Measurements from ENCODE around the gene MRGPRX2. TPM values are rescaled to one million over a fixed set of nuclear protein-coding genes. Genes with fewer than 3 reads are reported as not detected.

The MRGPRX2 gene
- total RNA-seq, 1 donor from 2014 or later = not detected

GRCh38 chr11:19040051-19040450 is 20.5 kb downstream of the MRGPRX2 start:
- Mint-ChIP-seq H3K27ac (ENCODE audit: unreplicated experiment) (no peak overlapping the region), H3K4me1 (ENCODE audit: low read depth, unreplicated experiment) (no peaks in the 10 kb centered on the region), H3K4me3 (ENCODE audit: unreplicated experiment) (no peak overlapping the region), H3K27me3 (ENCODE audit: low read depth, unreplicated experiment) (peaks cover 5% of the 10 kb centered on the region), H3K36me3 (ENCODE audit: low read depth, unreplicated experiment) (no peaks in the 10 kb centered on the region), H3K9me3 (ENCODE audit: unreplicated experiment) (peaks cover 6% of the 10 kb centered on the region)
- Histone ChIP-seq H3K36me3 (ENCODE audit: insufficient read depth, low read length) (no peaks in the 10 kb centered on the region), H3K9ac (ENCODE audit: low read length) (no peak overlapping the region), H4K20me1 (ENCODE audit: insufficient read depth, low read length) (no peaks in the 10 kb centered on the region), H3K4me2 (ENCODE audit: low read length) (no peak overlapping the region), H3K79me2 (ENCODE audit: insufficient read depth, low read length) (no peaks in the 10 kb centered on the region), H3K4me3 (ENCODE audit: insufficient read depth, low read depth, low read length) (no peak overlapping the region), H3K27ac (ENCODE audit: low read depth, low read length) (no peak overlapping the region), H2AFZ (ENCODE audit: low read depth, low read length) (no peak overlapping the region), H3K27me3 (ENCODE audit: insufficient read depth, low read length) (no peaks in the 10 kb centered on the region), H3K4me1 (ENCODE audit: insufficient read depth, low read length) (no peaks in the 10 kb centered on the region), H3K9me3 (ENCODE audit: insufficient read depth, low read depth, low read length) (no peaks in the 10 kb centered on the region)
- TF ChIP-seq, protein P1, sequence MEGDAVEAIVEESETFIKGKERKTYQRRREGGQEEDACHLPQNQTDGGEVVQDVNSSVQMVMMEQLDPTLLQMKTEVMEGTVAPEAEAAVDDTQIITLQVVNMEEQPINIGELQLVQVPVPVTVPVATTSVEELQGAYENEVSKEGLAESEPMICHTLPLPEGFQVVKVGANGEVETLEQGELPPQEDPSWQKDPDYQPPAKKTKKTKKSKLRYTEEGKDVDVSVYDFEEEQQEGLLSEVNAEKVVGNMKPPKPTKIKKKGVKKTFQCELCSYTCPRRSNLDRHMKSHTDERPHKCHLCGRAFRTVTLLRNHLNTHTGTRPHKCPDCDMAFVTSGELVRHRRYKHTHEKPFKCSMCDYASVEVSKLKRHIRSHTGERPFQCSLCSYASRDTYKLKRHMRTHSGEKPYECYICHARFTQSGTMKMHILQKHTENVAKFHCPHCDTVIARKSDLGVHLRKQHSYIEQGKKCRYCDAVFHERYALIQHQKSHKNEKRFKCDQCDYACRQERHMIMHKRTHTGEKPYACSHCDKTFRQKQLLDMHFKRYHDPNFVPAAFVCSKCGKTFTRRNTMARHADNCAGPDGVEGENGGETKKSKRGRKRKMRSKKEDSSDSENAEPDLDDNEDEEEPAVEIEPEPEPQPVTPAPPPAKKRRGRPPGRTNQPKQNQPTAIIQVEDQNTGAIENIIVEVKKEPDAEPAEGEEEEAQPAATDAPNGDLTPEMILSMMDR (IDR thresholded peaks at IDR 0.05; ENCODE audit: insufficient read depth, low read depth, low read length) = no peak
- TF ChIP-seq EZH2 (IDR thresholded peaks at IDR 0.05; ENCODE audit: insufficient read depth, low read length) = no peak
- DNase-seq (ENCODE audit: low read depth) = no peak
- no peak for FAIRE-seq

DNA sequence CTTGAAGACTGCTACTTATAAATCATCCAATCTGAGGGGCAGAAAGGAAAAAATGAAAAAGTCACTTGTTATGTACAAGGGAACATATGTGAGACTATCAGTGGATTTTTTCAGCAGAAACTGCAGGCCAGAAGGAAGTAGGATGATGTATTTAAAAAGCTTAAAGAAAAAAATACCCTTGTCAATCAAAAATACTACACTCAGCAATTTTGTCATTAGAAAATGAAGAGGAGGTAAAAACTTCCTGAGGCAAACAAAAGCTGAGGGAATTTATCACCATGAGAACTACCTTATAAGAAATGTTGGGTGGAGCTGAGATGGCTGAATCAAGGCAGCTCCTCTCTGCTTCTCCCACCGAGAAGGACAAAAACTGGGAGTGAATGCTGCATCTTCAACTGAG is 21.1 kb downstream of the MRGPRX2 start:
- Mint-ChIP-seq H3K27ac (ENCODE audit: unreplicated experiment) (no peak overlapping the region), H3K36me3 (ENCODE audit: low read depth, unreplicated experiment) (no peaks in the 10 kb centered on the region), H3K9me3 (ENCODE audit: unreplicated experiment) (peaks cover 6% of the 10 kb centered on the region), H3K4me1 (ENCODE audit: low read depth, unreplicated experiment) (no peaks in the 10 kb centered on the region), H3K27me3 (ENCODE audit: low read depth, unreplicated experiment) (peaks cover 5% of the 10 kb centered on the region), H3K4me3 (ENCODE audit: unreplicated experiment) (no peak overlapping the region)
- Histone ChIP-seq H3K9ac (ENCODE audit: low read length) (no peak overlapping the region), H4K20me1 (ENCODE audit: insufficient read depth, low read length) (no peaks in the 10 kb centered on the region), H3K27ac (ENCODE audit: low read depth, low read length) (no peak overlapping the region), H3K4me3 (ENCODE audit: insufficient read depth, low read depth, low read length) (no peak overlapping the region), H3K27me3 (ENCODE audit: insufficient read depth, low read length) (no peaks in the 10 kb centered on the region), H2AFZ (ENCODE audit: low read depth, low read length) (no peak overlapping the region), H3K36me3 (ENCODE audit: insufficient read depth, low read length) (no peaks in the 10 kb centered on the region), H3K9me3 (ENCODE audit: insufficient read depth, low read depth, low read length) (no peaks in the 10 kb centered on the region), H3K79me2 (ENCODE audit: insufficient read depth, low read length) (no peaks in the 10 kb centered on the region), H3K4me2 (ENCODE audit: low read length) (no peak overlapping the region), H3K4me1 (ENCODE audit: insufficient read depth, low read length) (no peaks in the 10 kb centered on the region)
- no peak for TF ChIP-seq EZH2 (IDR thresholded peaks at IDR 0.05; ENCODE audit: insufficient read depth, low read length)
- TF ChIP-seq, protein P1 (IDR thresholded peaks at IDR 0.05; ENCODE audit: insufficient read depth, low read depth, low read length) = no peak
- DNase-seq (ENCODE audit: low read depth) = no peak
- no peak for FAIRE-seq

DNA sequence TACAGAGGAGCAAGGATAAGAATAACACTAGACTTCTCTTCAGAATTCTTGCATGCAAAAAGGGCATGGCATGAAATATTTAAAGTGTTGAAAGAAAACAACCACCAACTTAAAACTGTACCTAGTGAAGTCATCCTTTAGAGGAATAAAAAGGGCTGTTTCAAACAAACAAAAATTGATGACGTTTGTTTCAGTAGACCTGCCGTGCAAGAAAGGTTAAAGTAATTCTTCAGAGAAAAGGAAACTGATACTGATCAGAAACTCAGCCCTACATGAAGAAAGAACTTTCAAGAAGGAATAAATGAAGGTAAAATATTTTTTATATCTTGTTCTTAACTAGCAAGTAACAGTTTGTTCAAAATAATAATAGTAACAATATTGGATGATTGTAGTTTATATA is 27.5 kb downstream of the MRGPRX2 start:
- Mint-ChIP-seq H3K4me1 (ENCODE audit: low read depth, unreplicated experiment) (peaks cover 2% of the 10 kb centered on the region), H3K36me3 (ENCODE audit: low read depth, unreplicated experiment) (no peaks in the 10 kb centered on the region), H3K4me3 (ENCODE audit: unreplicated experiment) (no peak overlapping the region), H3K27me3 (ENCODE audit: low read depth, unreplicated experiment) (peaks cover 3% of the 10 kb centered on the region), H3K27ac (ENCODE audit: unreplicated experiment) (no peak overlapping the region), H3K9me3 (ENCODE audit: unreplicated experiment) (no peaks in the 10 kb centered on the region)
- Histone ChIP-seq H3K9me3 (ENCODE audit: insufficient read depth, low read depth, low read length) (no peaks in the 10 kb centered on the region), H4K20me1 (ENCODE audit: insufficient read depth, low read length) (no peaks in the 10 kb centered on the region), H3K4me2 (ENCODE audit: low read length) (no peak overlapping the region), H3K27me3 (ENCODE audit: insufficient read depth, low read length) (peaks cover 13% of the 10 kb centered on the region), H2AFZ (ENCODE audit: low read depth, low read length) (no peak overlapping the region), H3K79me2 (ENCODE audit: insufficient read depth, low read length) (no peaks in the 10 kb centered on the region), H3K4me1 (ENCODE audit: insufficient read depth, low read length) (no peaks in the 10 kb centered on the region), H3K36me3 (ENCODE audit: insufficient read depth, low read length) (no peaks in the 10 kb centered on the region), H3K27ac (ENCODE audit: low read depth, low read length) (no peak overlapping the region), H3K4me3 (ENCODE audit: insufficient read depth, low read depth, low read length) (no peak overlapping the region), H3K9ac (ENCODE audit: low read length) (no peak overlapping the region)
- DNase-seq (ENCODE audit: low read depth) (no peak), FAIRE-seq (no peak)
- TF ChIP-seq EZH2 (IDR thresholded peaks at IDR 0.05; ENCODE audit: insufficient read depth, low read length) = no peak
- TF ChIP-seq, protein P1 (IDR thresholded peaks at IDR 0.05; ENCODE audit: insufficient read depth, low read depth, low read length) = no peak

All from astrocyte (in vitro differentiated cells and primary cell).